ENCODE data around the gene DSCAML1.

DNA sequence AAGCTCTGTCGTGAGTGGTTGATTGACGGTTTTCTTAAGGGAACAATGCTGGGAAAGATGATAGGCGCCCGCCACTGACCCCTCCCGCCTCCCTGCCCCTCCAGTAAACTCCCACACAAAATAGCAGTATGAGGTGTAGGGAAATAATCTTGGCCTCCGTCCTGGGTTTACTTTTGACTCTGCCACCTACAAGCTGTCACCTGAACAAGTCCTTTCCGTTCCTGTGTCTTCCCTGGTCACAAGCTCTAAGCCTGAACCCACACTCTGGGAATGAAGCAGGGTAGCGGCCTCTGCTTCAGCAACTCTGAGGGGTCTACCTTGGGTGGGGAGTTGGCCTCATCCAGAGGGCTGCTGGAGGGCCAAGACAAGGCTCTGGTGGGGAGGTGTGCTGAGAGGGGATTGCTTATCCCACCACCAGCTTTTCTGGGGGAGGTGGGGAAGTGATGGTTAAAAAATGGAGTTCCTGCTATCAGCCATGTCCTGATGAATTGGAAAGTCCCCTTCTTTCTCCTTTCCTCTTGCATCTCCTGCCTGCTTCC is 381.6 kb downstream of the DSCAML1 start:
- TF ChIP-seq CTCF (IDR thresholded peaks at IDR 0.05): no peak
- no peak for TF ChIP-seq POLR2A (IDR thresholded peaks at IDR 0.05)
